MM.1S (cell line): Measurements from ENCODE around the gene PTHLH.

Experiments used
- EZH2 ChIP-seq: fragments of 300-600 bp; sonication (generic); optimal IDR thresholded peaks from 2 replicates; pipeline ENCODE3; 2017; ENCODE audit warnings: low read depth, mild to moderate bottlenecking, antibody characterized with exemption, low read length, mixed read lengths
- EZH2phosphoT487 ChIP-seq: fragments of 300-600 bp; sonication (generic); IDR thresholded peaks from 2 replicates; pipeline ENCODE4 v1.6.1; 2018; ENCODE audit warnings: antibody characterized with exemption, low read length

DNA sequence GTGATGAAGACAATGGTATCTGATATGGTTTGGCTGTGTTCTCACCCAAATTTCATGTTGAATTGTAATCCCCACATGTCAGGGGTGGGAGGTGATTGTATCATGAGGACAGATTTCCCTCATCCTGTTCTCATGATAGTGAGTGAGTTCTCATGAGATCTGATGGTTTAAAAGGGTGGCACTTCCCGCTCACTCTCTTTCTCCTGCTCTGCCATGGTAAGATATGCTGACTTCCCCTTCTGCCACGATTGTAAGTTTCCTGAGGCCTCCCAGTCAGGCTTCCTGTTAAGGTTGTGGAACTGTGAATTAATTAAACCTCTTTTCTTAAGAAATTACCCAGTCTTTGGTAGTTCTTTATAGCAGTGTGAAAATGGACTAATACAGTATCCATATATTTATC lies 25.6 kb upstream of the PTHLH start:
- TF ChIP-seq EZH2 (no peak), EZH2phosphoT487 (no peak)
